Endothelial cell of umbilical vein (primary cell): Measurements from ENCODE around the gene ENOX2. TPM values are rescaled to one million over a fixed set of nuclear protein-coding genes. Genes with fewer than 3 reads are reported as not detected.
A peak's percentile ranks its signal among the peaks of the same experiment; 100 is the strongest.

Experiments
- BruUV-seq: library from RNA; stranded (reverse); fragments of 400-500 nt; replicated peaks from 2 replicates; lab custom pipeline; 2021; lab: Mats Ljungman, UMichigan
- CTCF ChIA-PET: fragments of 300-600, 350-600 bp; sonication (Branson Sonifier 250); formaldehyde crosslinking; loops from one replicate; lab custom pipeline; 2021; ENCODE audit warnings: antibody characterized with exemption, inconsistent platforms; lab: Charles Lee
- POLR2A ChIA-PET: fragments of 300-600, 350-600 bp; sonication (Branson Sonifier 250); formaldehyde crosslinking; loops from one replicate; lab custom pipeline; 2021; ENCODE audit warnings: antibody characterized with exemption, inconsistent platforms; lab: Charles Lee
- DNase-seq: peaks from one replicate; pipeline ENCODE4 v3.0.0-alpha.2; 2011; ENCODE audit warnings: low read depth, low spot score
- FAIRE-seq: peaks from 2 replicates; lab custom pipeline; 2011; peaks lifted over from hg19 to GRCh38; lab: Jason Lieb, UNC
- H2AFZ ChIP-seq: 2 replicates; pipeline ENCODE4 v1.6.0; 2012; ENCODE audit warnings: low read depth, low read length, control low read depth, inconsistent platforms
- H3K27ac ChIP-seq: 2 replicates; pipeline ENCODE4 v1.5.1; 2011; ENCODE audit warnings: low read depth, mild to moderate bottlenecking, control low read depth, low read length, moderate library complexity; ENCODE audit not compliant: insufficient read depth
- H3K27me3 ChIP-seq, 2 experiments: 2 replicates each; pipeline versions ENCODE4 v1.6.0 to v1.6.1; 2011; ENCODE audit warnings: low read length in 2 of 2, mixed read lengths in 1 of 2; ENCODE audit not compliant: control insufficient read depth in 2 of 2, insufficient read depth in 2 of 2
- H3K36me3 ChIP-seq, 2 experiments: 2 replicates in 1 of 2; 3 replicates in 1 of 2; pipeline ENCODE4 v1.5.1; 2011; ENCODE audit warnings: low read length in 2 of 2, mild to moderate bottlenecking in 1 of 2, moderate library complexity in 1 of 2; ENCODE audit not compliant: control insufficient read depth in 2 of 2, insufficient read depth in 2 of 2; ENCODE audit errors: extremely low read depth in 1 of 2
- H3K4me1 ChIP-seq: 3 replicates; pipeline ENCODE4 v1.5.1; 2011; ENCODE audit warnings: mild to moderate bottlenecking, low read length; ENCODE audit not compliant: control insufficient read depth, insufficient read depth; ENCODE audit errors: extremely low read depth
- H3K4me2 ChIP-seq: 2 replicates; pipeline ENCODE4 v1.6.1; 2011; ENCODE audit warnings: low read length, control low read depth, mixed read lengths; ENCODE audit not compliant: insufficient read depth
- H3K4me3 ChIP-seq, 3 experiments: fragments of 200-600 bp in 1 of 3; sonication (generic), shearing (Covaris generic) in 1 of 3; replicated peaks in 1 of 3; 2 replicates each; pipeline ENCODE4 v1.5.1; 2011 to 2016; ENCODE audit warnings: control low read depth in 3 of 3, low read length in 3 of 3, mild to moderate bottlenecking in 2 of 3, inconsistent platforms in 1 of 3, low read depth in 1 of 3, moderate library complexity in 1 of 3; ENCODE audit not compliant: insufficient read depth in 1 of 3
- H3K79me2 ChIP-seq: 2 replicates; pipeline ENCODE4 v1.6.0; 2012; ENCODE audit warnings: low read length, inconsistent platforms; ENCODE audit not compliant: control insufficient read depth, insufficient read depth
- H3K9ac ChIP-seq: replicated peaks from 2 replicates; pipeline ENCODE3; 2011; ENCODE audit warnings: low read length, control low read depth; ENCODE audit not compliant: insufficient read depth; ENCODE audit errors: extremely low read depth
- H3K9me1 ChIP-seq: replicated peaks from 3 replicates; pipeline ENCODE4 v1.6.0; 2011; ENCODE audit warnings: mild to moderate bottlenecking, low read length; ENCODE audit not compliant: control insufficient read depth, insufficient read depth; ENCODE audit errors: extremely low read depth
- H3K9me3 ChIP-seq: replicated peaks from 2 replicates; pipeline ENCODE4 v1.5.1; 2012; ENCODE audit warnings: low read length, inconsistent platforms; ENCODE audit not compliant: control insufficient read depth, insufficient read depth
- H4K20me1 ChIP-seq: replicated peaks from 2 replicates; pipeline ENCODE3; 2011; ENCODE audit warnings: mild to moderate bottlenecking, low read length; ENCODE audit not compliant: control insufficient read depth, insufficient read depth; ENCODE audit errors: extremely low read depth
- EZH2 ChIP-seq: IDR thresholded peaks from 2 replicates; pipeline ENCODE4 v1.6.1; 2012; ENCODE audit warnings: borderline replicate concordance, low read depth, mild to moderate bottlenecking, moderate library complexity, low read length, inconsistent platforms; ENCODE audit not compliant: severe bottlenecking
- FOS ChIP-seq: IDR thresholded peaks from 2 replicates; pipeline ENCODE4 v1.6.1; 2011; ENCODE audit warnings: mild to moderate bottlenecking, low read length, moderate library complexity, borderline replicate concordance; ENCODE audit not compliant: insufficient read depth
- GATA2 ChIP-seq: IDR thresholded peaks from 2 replicates; pipeline ENCODE4 v1.7.0; 2011; ENCODE audit warnings: low read depth, mild to moderate bottlenecking, moderate library complexity, mixed read lengths, low read length; ENCODE audit not compliant: insufficient read length, insufficient read depth
- JUN ChIP-seq: IDR thresholded peaks from 2 replicates; pipeline ENCODE4 v1.6.1; 2011; ENCODE audit warnings: borderline replicate concordance, low read depth; ENCODE audit not compliant: insufficient read length, insufficient read depth
- MYC ChIP-seq: IDR thresholded peaks from one replicate; pipeline ENCODE4 v1.6.1; 2011; ENCODE audit warnings: mild to moderate bottlenecking, low read depth, low read length
- POLR2A ChIP-seq: IDR thresholded peaks from 2 replicates; pipeline ENCODE4 v1.6.1; 2012; ENCODE audit warnings: low read depth, mild to moderate bottlenecking, control low read depth, low read length
- POLR2AphosphoS5 ChIP-seq: IDR thresholded peaks from 2 replicates; pipeline ENCODE4 v1.6.1; 2012; ENCODE audit warnings: low read depth, mild to moderate bottlenecking, control low read depth, low read length, moderate library complexity; ENCODE audit not compliant: insufficient read depth
- dilution Hi-C: fragments of 300-500 bp; cut with MboI; formaldehyde crosslinking; loops from one replicate; pipeline ENCODE4 v1.15.0; 2019; ENCODE audit warnings: low sequenced_read_pairs; ENCODE audit not compliant: extremely low pct_ligation_motif_present
- intact Hi-C: fragments of 100-400 bp; cut with micrococcal nuclease; formaldehyde crosslinking; loops from one replicate; pipeline ENCODE4 v1.10.0; 2022
- polyA plus RNA-seq, 4 experiments: library from polyadenylated mRNA; depleted of rRNA in 3 of 4; stranded (reverse) in 3 of 4; unstranded in 1 of 4; fragments of >200 nt; gene quantifications; 2 replicates each; pipeline versions ENCODE4 v1.2.1 to v1.2.3, GENCODE V29; 2011 to 2012; ENCODE audit warnings: missing spikeins in 1 of 4
- total RNA-seq: library from RNA; stranded (reverse); gene quantifications from 2 replicates; pipeline ENCODE4 v1.2.3, GENCODE V29; 2021
- TF ChIP-seq, protein P1 (sequence below): IDR thresholded peaks from 2 replicates; pipeline ENCODE4 v1.6.1; 2011; ENCODE audit not compliant: insufficient read depth, insufficient read length
- TF ChIP-seq, protein P2 (sequence below), 2 donors: IDR thresholded peaks; 1 replicate in 1 of 2; 2 replicates in 1 of 2; pipeline ENCODE4 v1.5.1; 2011; ENCODE audit warnings: low read length in 2 of 2, mild to moderate bottlenecking in 2 of 2, moderate library complexity in 2 of 2, control low read depth in 1 of 2, inconsistent platforms in 1 of 2, low read depth in 1 of 2; ENCODE audit not compliant: insufficient read depth in 1 of 2; ENCODE audit errors: extremely low read depth in 1 of 2

Gene ENOX2
- total and polyA plus RNA-seq, 2 donors (not counting 3 experiments of a cell fraction or from before 2014, with no cell fraction given): 5.5 to 13.1 TPM

DNA sequence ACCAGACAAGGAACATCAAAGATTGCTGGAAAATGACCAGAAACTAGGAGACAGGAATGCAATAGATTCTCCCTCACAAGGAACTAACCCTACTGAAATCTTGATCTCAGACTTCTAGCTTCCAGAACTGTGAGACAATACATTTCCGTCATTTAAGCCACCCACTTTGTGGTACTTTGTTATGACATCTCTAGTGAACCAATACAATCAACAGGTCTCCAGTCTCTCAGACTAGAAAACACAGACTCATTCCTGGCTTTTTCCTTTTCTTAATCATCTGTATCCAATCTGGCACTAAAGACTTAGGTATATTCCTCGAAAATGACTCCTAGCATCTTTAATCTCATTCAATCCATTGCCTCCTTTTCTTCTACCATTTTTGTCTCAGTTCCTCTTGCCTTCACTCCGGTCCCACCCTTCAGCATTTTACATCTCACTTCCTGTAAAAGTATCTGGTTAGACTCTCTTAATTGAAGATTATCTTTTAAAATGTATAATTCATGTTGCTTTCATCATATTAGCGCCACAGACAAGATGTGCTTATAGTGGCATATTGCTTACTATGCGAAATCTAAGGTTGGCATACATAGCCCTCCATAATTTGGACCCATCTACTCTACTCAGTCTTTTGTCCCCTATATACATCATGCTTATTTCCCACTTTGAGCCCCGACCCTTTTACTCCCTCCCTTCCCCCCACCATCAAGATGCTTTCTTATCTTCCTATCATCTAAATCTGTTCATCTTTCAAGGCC is 250.0 kb downstream of the ENOX2 start:
- Histone ChIP-seq H3K9me3 (no peaks in the 10 kb centered on the region), H3K4me3 (no peak overlapping the region), H3K4me2 (no peak overlapping the region), H3K9ac (no peak overlapping the region), H3K27ac (no peak overlapping the region), H3K9me1 (no peaks in the 10 kb centered on the region), H3K27me3 (no peaks in the 10 kb centered on the region), H2AFZ (no peak overlapping the region), H3K4me1 (no peaks in the 10 kb centered on the region), H3K79me2 (no peaks in the 10 kb centered on the region), H4K20me1 (no peaks in the 10 kb centered on the region), H3K36me3 (no peaks in the 10 kb centered on the region)
- intact Hi-C loops (no loop called here), dilution Hi-C loops (no loop called here)
- FAIRE-seq: peak; percentile 37
- CTCF ChIA-PET: no interaction called here
- TF ChIP-seq MYC: no peak
- TF ChIP-seq FOS: no peak
- TF ChIP-seq POLR2A: no peak
- TF ChIP-seq, protein P1, sequence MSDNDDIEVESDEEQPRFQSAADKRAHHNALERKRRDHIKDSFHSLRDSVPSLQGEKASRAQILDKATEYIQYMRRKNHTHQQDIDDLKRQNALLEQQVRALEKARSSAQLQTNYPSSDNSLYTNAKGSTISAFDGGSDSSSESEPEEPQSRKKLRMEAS: no peak
- TF ChIP-seq JUN: no peak
- no peak for TF ChIP-seq POLR2AphosphoS5
- TF ChIP-seq GATA2: no peak
- no peak for TF ChIP-seq EZH2
- TF ChIP-seq, protein P2, sequence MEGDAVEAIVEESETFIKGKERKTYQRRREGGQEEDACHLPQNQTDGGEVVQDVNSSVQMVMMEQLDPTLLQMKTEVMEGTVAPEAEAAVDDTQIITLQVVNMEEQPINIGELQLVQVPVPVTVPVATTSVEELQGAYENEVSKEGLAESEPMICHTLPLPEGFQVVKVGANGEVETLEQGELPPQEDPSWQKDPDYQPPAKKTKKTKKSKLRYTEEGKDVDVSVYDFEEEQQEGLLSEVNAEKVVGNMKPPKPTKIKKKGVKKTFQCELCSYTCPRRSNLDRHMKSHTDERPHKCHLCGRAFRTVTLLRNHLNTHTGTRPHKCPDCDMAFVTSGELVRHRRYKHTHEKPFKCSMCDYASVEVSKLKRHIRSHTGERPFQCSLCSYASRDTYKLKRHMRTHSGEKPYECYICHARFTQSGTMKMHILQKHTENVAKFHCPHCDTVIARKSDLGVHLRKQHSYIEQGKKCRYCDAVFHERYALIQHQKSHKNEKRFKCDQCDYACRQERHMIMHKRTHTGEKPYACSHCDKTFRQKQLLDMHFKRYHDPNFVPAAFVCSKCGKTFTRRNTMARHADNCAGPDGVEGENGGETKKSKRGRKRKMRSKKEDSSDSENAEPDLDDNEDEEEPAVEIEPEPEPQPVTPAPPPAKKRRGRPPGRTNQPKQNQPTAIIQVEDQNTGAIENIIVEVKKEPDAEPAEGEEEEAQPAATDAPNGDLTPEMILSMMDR (IDR thresholded peaks at IDR 0.05; ENCODE audit: extremely low read depth in 1 of 2, insufficient read depth in 1 of 2, low read depth in 1 of 2, low read length in 2 of 2): no peak
- POLR2A ChIA-PET: no interaction called here
- DNase-seq: no peak
- BruUV-seq: no TSS peak
